GM10847 (cell line): ENCODE measurements around the gene FAT2.

Source experiments
- POLR2A ChIP-seq: IDR thresholded peaks from 2 replicates; pipeline ENCODE4 v1.6.1; 2011; ENCODE audit not compliant: insufficient read length; ENCODE audit errors: extremely low read depth

The FAT2 gene

GRCh38 chr5:151574444-151574996 is 16.6 kb downstream of the FAT2 start:
- no peak for TF ChIP-seq POLR2A

GRCh38 chr5:151572657-151573368 is 18.3 kb downstream of the FAT2 start:
- no peak for TF ChIP-seq POLR2A

GRCh38 chr5:151571270-151572173 is 19.6 kb downstream of the FAT2 start:
- TF ChIP-seq POLR2A, result no peak

GRCh38 chr5:151570512-151571269 is 20.4 kb downstream of the FAT2 start:
- TF ChIP-seq POLR2A, result no peak

GRCh38 chr5:151570058-151570457 is 21.1 kb downstream of the FAT2 start:
- no peak for TF ChIP-seq POLR2A

- no peak for TF ChIP-seq POLR2A
Observed at GRCh38 chr5:151569132-151570046, 21.7 kb downstream of the FAT2 start.

- TF ChIP-seq POLR2A, result no peak
Observed at GRCh38 chr5:151568036-151568435, 23.1 kb downstream of the FAT2 start.

GRCh38 chr5:151565971-151566370 is 25.2 kb downstream of the FAT2 start:
- no peak for TF ChIP-seq POLR2A

GRCh38 chr5:151562019-151562707 is 29.0 kb downstream of the FAT2 start:
- no peak for TF ChIP-seq POLR2A

- no peak for TF ChIP-seq POLR2A
Observed at GRCh38 chr5:151557951-151558350, 33.2 kb downstream of the FAT2 start.

GRCh38 chr5:151557466-151557865 is 33.7 kb downstream of the FAT2 start:
- no peak for TF ChIP-seq POLR2A

GRCh38 chr5:151556806-151557205 is 34.3 kb downstream of the FAT2 start:
- TF ChIP-seq POLR2A, result no peak

- no peak for TF ChIP-seq POLR2A
Observed at GRCh38 chr5:151555760-151556576, 35.2 kb downstream of the FAT2 start.
